Activated CD4-positive, alpha-beta T cell treated with anti-CD3 and anti-CD28 coated beads for 36 hours (primary cell): Measurements from ENCODE around the gene MYO1B. TPM values are rescaled to one million over a fixed set of nuclear protein-coding genes. Genes with fewer than 3 reads are reported as not detected.
A peak's percentile ranks its signal among the peaks of the same experiment; 100 is the strongest.

Experiments
- ATAC-seq: fragments of 200-7000 bp; cut with Tn5 transposase; one replicate; pipeline ENCODE4 v1.10.0; 2021; ENCODE audit warnings: mild to moderate bottlenecking, moderate library complexity
- CTCF ChIA-PET: fragments of 350-600 bp; sonication (Branson Sonifier 250); formaldehyde crosslinking; loops from one replicate; lab custom pipeline; 2021; ENCODE audit warnings: antibody characterized with exemption; lab: Charles Lee
- POLR2A ChIA-PET: fragments of 350-600 bp; sonication (Branson Sonifier 250); formaldehyde crosslinking; loops from one replicate; lab custom pipeline; 2021; ENCODE audit warnings: antibody characterized with exemption, inconsistent platforms; lab: Charles Lee
- DNase-seq: peaks from one replicate; pipeline ENCODE4 v3.0.0-alpha.2; 2020
- H3K27ac Mint-ChIP-seq: one replicate; pipeline ENCODE4 v1.8.0; 2021; ENCODE audit warnings: mixed read lengths
- H3K27me3 Mint-ChIP-seq: one replicate; pipeline ENCODE4 v1.8.0; 2021; ENCODE audit warnings: mixed read lengths
- H3K36me3 Mint-ChIP-seq: one replicate; pipeline ENCODE4 v1.8.0; 2021; ENCODE audit warnings: low read depth, mixed read lengths
- H3K4me1 Mint-ChIP-seq: one replicate; pipeline ENCODE4 v1.8.0; 2021; ENCODE audit warnings: mixed read lengths
- H3K4me3 Mint-ChIP-seq: one replicate; pipeline ENCODE4 v1.8.0; 2021; ENCODE audit warnings: mild to moderate bottlenecking, moderate library complexity, mixed read lengths
- H3K9me3 Mint-ChIP-seq: one replicate; pipeline ENCODE4 v1.8.0; 2021; ENCODE audit warnings: low read depth, mixed read lengths
- intact Hi-C, 2 experiments: fragments of 100-400 bp; cut with DNase I in 1 of 2; cut with micrococcal nuclease in 1 of 2; formaldehyde crosslinking; loops; one replicate each; pipeline versions ENCODE4 v1.14.2 to v1.15.1; 2022 to 2024; cut with DNase I, micrococcal nuclease
- total RNA-seq, 2 experiments: library from RNA; stranded (reverse); gene quantifications; one replicate each; pipeline ENCODE4 v1.2.3, GENCODE V29; 2021

Gene MYO1B
- total RNA-seq, 2 experiments from 2014 or later = 29.7 to 36.7 TPM

DNA sequence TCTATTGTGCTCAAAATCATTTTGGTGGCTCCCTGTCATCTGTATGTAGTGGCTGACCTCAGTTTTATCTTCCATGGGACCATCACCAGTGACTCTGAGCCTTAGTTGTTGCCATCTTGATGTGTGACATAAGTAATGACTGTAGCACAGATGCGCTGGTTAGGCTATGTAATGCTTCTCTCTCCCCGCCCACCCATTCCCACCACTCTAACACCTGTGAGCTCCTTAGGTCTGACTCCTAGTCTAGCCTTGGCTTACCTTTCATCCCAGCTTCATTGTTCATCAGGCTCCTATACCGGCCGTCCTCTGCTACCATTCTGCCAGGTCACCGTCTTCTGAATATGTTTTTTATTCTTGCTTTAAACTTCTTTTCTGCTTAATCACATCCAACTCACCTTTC, 17.2 kb downstream of the MYO1B start:
- CTCF ChIA-PET = interaction anchor here (1.1 kb wide), 1 partner anchor 11 kb away, joined by 3 read pairs; no protein-coding TSS in a partner anchor
- Mint-ChIP-seq H3K27ac (no peak overlapping the region), H3K9me3 (no peaks in the 10 kb centered on the region), H3K4me1 (peaks cover 6% of the 10 kb centered on the region), H3K4me3 (no peak overlapping the region), H3K36me3 (no peaks in the 10 kb centered on the region), H3K27me3 (no peaks in the 10 kb centered on the region)
- POLR2A ChIA-PET = no interaction called here
- no peak for DNase-seq
- intact Hi-C loops = no loop called here
- peak; percentile 26 for ATAC-seq

DNA sequence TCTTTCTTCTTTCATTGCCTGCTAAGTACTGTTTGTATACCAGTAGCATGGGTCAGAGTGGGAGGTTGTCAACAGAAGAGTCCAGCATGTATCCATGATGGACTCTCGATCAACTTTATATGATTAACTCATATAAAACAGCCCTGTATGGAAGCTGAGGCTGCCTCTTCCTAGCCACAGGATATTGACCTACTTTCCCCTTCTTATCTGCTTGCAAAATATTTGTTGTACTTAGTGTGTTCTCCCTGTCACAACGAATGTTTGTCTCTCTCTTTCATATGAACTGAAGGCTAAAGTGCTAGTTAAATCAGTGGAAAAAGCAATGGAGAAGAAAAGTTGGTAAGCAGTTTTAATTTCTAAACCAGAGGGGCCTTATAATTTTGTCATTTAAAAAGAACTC, 17.8 kb downstream of the MYO1B start:
- Mint-ChIP-seq H3K4me3 (no peak overlapping the region), H3K4me1 (peaks cover 6% of the 10 kb centered on the region), H3K27ac (no peak overlapping the region), H3K9me3 (no peaks in the 10 kb centered on the region), H3K36me3 (no peaks in the 10 kb centered on the region), H3K27me3 (no peaks in the 10 kb centered on the region)
- intact Hi-C loops = no loop called here
- CTCF ChIA-PET = interaction anchor here (1.1 kb wide), 1 partner anchor 11 kb away, joined by 3 read pairs; no protein-coding TSS in a partner anchor
- POLR2A ChIA-PET = no interaction called here
- DNase-seq (no peak), ATAC-seq (no peak)

DNA sequence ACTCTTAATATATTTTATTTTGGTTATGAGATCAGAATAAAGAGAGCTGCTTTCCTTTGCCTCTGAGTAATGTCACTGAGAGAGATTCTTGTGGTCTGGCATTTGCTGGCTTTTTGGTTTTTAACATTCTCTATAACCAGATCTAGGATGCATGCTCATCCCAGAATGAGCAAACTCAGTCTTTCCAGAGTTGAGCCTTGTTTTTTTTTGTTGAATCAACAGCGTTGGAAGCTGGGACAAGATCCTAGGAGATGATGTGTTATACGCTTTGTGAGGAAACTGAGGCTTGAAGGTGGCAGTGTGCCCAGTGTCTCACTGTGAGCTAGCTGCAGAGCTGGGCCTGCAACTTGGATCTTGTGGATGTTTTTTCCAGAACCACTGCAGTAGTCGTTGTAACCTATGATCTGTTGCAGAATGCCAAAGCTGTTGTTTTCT, 19.5 kb downstream of the MYO1B start:
- peaks cover 6% of the 10 kb centered on the region for H3K4me1 Mint-ChIP-seq
- ChIA-PET CTCF (interaction anchor here (0.9 to 1.2 kb wide), 3 partner anchors 12 to 275 kb away, joined by 3 to 4 read pairs (median 4); no protein-coding TSS in a partner anchor), POLR2A (no interaction called here)
- H3K4me3 Mint-ChIP-seq = no peak overlapping the region
- H3K27ac Mint-ChIP-seq = no peak overlapping the region
- intact Hi-C loops = no loop called here
- peaks cover 5% of the 10 kb centered on the region for H3K27me3 Mint-ChIP-seq
- H3K9me3 Mint-ChIP-seq = no peaks in the 10 kb centered on the region
- ATAC-seq (peak; percentile 53), DNase-seq (no peak)
- H3K36me3 Mint-ChIP-seq = no peaks in the 10 kb centered on the region

DNA sequence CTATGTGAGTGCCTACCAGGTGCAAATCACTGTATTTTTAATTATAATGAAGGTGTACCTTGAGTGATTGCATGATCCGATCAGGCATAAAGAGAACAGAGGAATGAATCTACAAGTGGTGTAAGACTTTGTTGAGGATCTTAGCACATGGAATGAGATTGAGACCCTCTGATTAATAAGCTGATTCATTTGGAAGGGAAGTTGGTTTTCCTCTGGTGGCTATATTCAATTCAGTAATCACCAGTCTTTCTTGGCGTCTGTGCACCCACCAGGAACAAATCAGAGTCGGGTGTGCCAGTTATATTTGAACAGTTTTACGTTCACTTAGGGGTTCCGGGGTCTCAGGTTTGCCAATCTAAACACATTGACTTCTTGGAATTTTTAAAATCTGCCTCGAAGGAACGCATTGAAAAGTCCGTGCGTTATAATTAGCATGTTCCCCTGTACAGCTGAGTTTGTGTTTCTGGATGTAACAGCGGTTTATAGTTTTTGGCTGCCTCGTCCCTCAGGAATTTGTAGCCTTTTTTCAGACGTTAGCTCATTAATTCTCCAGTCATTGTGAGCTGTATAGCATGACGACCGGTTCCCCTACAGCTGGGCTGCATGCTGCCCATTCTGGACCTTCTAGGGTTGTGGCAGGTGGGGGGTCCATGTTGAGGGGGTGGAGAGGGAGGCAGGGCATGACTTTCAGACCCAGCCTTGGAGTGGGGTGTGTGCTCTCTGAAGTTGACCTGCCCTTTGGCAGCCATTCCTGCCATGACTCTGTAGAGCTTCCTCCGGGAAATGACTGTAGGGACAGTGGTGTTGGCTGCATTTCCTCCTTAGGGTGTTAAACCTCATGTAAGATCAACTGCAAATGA, 20.3 kb downstream of the MYO1B start:
- DNase-seq (no peak), ATAC-seq (no peak)
- Mint-ChIP-seq H3K9me3 (no peaks in the 10 kb centered on the region), H3K4me3 (no peak overlapping the region), H3K27ac (no peak overlapping the region), H3K27me3 (peaks cover 7% of the 10 kb centered on the region), H3K36me3 (no peaks in the 10 kb centered on the region), H3K4me1 (peaks cover 6% of the 10 kb centered on the region)
- CTCF ChIA-PET = interaction anchor here (0.5 to 0.6 kb wide), 2 partner anchors 23 to 48 kb away, joined by 3 read pairs; no protein-coding TSS in a partner anchor
- intact Hi-C loops = no loop called here
- POLR2A ChIA-PET = no interaction called here

DNA sequence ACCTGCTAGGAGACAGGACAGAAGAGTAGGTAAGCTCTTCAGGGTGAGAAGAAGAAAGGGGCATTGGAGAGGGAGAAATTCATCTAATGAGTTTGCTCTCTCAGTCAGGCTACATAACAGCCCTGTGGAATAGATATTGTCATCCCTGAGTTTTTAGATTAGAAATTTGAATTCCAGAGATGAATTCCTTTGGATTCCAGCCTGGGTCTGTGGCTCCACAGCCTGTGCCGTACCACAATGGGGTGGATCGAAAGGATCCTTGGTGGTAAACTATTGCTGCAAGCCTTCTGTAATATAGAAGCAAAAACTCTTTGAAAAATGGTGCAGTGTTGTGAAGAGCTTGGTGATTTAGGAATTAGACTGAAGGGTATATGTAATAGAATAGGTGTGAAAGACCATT, 21.0 kb downstream of the MYO1B start:
- Mint-ChIP-seq H3K4me3 (no peak overlapping the region), H3K4me1 (peaks cover 6% of the 10 kb centered on the region), H3K9me3 (no peaks in the 10 kb centered on the region), H3K27ac (no peak overlapping the region), H3K36me3 (no peaks in the 10 kb centered on the region), H3K27me3 (peaks cover 7% of the 10 kb centered on the region)
- DNase-seq = no peak
- ATAC-seq = no peak
- ChIA-PET POLR2A (no interaction called here), CTCF (interaction anchor here (0.6 kb wide), 1 partner anchor 22 kb away, joined by 3 read pairs; no protein-coding TSS in a partner anchor)
- intact Hi-C loops = no loop called here

DNA sequence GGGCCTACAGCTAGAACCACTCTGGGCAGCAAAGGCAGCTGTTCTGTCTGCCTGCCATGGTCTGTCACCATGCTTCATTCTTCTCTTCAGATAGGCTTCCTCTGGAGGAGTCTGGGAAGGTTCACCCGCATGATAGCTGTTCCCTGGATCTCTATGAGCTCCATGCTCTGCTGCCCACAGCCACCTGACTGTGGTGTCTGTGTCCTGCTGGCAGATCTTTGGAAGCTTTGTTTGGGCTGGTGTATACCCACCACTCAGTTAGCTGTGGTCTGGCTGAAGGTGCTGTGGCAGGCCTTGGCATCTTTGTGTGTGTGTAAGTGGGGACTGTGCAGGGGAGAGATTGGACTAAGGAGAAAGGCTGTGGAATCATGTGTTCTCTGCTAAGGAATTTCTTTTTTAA, 23.4 kb downstream of the MYO1B start:
- no peak overlapping the region for H3K27ac Mint-ChIP-seq
- no peaks in the 10 kb centered on the region for H3K9me3 Mint-ChIP-seq
- ATAC-seq (no peak), DNase-seq (no peak)
- H3K4me3 Mint-ChIP-seq = no peak overlapping the region
- peaks cover 8% of the 10 kb centered on the region for H3K27me3 Mint-ChIP-seq
- peaks cover 6% of the 10 kb centered on the region for H3K4me1 Mint-ChIP-seq
- ChIA-PET POLR2A (no interaction called here), CTCF (no interaction called here)
- H3K36me3 Mint-ChIP-seq = no peaks in the 10 kb centered on the region
- intact Hi-C loops = no loop called here

DNA sequence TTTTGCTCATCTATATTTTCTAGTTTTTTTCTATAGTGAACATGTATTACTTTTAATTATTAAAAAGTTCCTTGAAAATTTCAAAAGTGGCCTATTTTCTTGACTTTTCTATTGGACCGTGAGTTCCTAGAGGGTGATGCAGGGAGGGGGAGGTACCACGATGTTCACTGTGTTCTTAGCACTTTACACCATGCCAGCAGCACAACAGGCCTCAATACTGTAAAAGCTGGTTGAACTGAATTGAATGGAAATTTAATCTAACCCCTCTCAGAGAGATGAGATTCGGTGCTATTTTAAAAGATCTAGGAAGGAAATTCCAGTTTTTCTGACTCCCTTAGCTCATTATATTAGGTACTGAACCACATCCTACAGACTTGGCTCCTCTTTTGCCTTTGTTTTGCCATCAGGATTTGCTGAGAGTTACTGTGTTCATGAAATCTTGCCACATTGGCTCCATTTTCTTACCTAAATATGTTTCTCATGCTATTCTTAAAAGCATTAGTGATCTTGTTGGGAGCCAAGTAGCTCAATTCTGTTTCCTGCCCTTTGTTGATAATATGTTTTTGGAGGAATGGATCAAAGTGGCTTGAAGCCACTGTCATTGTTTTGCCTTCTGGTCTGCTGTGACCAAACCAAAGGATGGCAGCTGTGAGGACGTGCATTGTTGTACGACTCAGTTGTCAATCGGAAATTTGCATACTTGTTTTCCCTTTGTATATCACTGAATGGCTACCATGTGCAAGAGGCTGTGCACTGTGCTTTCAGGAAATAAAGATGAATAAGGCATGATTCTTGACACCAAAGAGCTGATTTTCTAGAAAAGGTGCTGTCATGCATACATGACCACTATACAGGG, 25.3 kb downstream of the MYO1B start:
- H3K36me3 Mint-ChIP-seq = no peaks in the 10 kb centered on the region
- ChIA-PET POLR2A (no interaction called here), CTCF (interaction anchor here (0.5 to 1.4 kb wide), 3 partner anchors 22 to 115 kb away, joined by 3 read pairs; no protein-coding TSS in a partner anchor)
- H3K4me3 Mint-ChIP-seq = no peak overlapping the region
- ATAC-seq (peak; percentile 49), DNase-seq (no peak)
- H3K4me1 Mint-ChIP-seq = no peaks in the 10 kb centered on the region
- H3K9me3 Mint-ChIP-seq = no peaks in the 10 kb centered on the region
- no peak overlapping the region for H3K27ac Mint-ChIP-seq
- H3K27me3 Mint-ChIP-seq = peaks cover 8% of the 10 kb centered on the region
- intact Hi-C loops = no loop called here

DNA sequence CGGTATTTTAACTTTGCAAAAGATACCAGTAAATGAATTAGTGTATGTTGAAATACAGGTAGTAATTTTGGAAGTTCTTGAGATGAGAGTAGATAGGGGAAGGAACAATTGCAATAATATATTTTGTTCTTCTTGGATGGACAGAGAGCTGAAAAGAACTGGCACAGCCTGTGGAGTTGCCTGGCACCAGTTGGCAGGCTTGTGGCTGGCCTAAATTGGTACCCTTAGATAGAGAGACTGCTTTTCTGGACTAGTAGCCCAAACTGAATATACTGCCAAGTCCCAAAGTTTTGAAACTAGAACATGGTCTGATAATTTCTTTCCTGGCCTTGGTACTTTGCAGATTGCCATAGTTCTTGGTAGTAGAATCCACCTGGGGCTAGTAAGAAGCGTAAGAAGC, 26.9 kb downstream of the MYO1B start:
- POLR2A ChIA-PET = interaction anchor here (1.1 kb wide), 1 partner anchor 213 kb away, joined by 3 read pairs; no protein-coding TSS in a partner anchor
- H3K27me3 Mint-ChIP-seq = peaks cover 8% of the 10 kb centered on the region
- no peaks in the 10 kb centered on the region for H3K36me3 Mint-ChIP-seq
- DNase-seq = no peak
- no peak for ATAC-seq
- no peak overlapping the region for H3K27ac Mint-ChIP-seq
- intact Hi-C loops = no loop called here
- no peak overlapping the region for H3K4me3 Mint-ChIP-seq
- CTCF ChIA-PET = no interaction called here
- no peaks in the 10 kb centered on the region for H3K4me1 Mint-ChIP-seq
- H3K9me3 Mint-ChIP-seq = no peaks in the 10 kb centered on the region

DNA sequence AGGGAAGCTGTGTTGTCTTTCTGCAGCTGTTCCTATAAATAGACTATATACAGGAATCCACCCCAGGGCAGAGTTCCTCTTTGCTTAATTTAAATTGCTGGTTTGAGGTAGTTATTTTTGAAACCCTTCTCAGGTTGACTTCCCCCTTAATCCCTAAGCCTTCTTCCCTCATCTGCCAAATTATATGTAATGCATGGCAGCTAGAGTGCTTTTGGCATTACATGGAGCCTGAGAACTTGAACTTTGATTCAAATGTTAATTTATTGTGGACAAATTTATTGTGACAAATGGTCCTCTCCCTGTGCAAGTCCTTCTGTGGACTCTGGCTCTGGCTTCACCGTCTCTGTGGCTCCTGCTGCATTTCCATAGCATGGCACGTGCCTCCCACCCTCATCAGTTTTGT, 29.2 kb downstream of the MYO1B start:
- DNase-seq = no peak
- Mint-ChIP-seq H3K27me3 (peaks cover 6% of the 10 kb centered on the region), H3K9me3 (no peaks in the 10 kb centered on the region), H3K4me3 (no peak overlapping the region), H3K36me3 (no peaks in the 10 kb centered on the region), H3K27ac (no peak overlapping the region), H3K4me1 (no peaks in the 10 kb centered on the region)
- POLR2A ChIA-PET = no interaction called here
- CTCF ChIA-PET = no interaction called here
- intact Hi-C loops = no loop called here
- ATAC-seq = no peak

DNA sequence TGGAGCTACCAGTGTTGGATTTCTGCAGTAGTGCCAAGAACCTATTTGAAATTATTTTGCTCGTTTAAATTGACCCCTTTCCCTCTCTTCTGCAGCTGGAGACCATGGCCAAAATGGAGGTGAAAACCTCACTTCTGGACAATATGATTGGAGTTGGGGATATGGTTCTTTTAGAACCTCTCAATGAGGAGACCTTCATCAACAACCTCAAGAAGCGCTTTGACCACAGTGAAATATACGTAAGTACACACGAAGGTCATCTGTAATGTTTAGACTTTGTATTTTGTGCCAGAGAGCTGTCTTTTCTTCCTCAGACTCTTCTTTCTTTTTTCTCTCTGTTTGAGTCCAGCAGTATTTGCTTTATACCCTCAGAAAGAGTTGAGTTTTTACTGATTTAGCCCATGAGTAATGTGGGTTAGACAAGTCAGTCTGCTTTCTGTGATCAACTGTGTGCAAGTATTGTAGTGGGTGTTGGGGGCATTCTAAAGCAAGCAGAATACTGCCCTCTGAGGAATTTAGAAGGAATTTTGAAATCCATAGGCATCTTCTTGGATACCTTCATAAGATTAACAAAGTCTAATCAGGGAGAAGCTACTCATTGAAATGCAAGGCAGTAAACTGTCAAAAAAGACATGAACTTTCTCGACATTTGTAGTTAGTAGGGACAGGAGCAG, 31.7 kb downstream of the MYO1B start:
- ChIA-PET POLR2A (no interaction called here), CTCF (interaction anchor here (1.2 kb wide), 1 partner anchor 13 kb away, joined by 4 read pairs; no protein-coding TSS in a partner anchor)
- H3K27me3 Mint-ChIP-seq = peaks cover 2% of the 10 kb centered on the region
- H3K4me3 Mint-ChIP-seq = no peak overlapping the region
- no peaks in the 10 kb centered on the region for H3K9me3 Mint-ChIP-seq
- intact Hi-C loops = no loop called here
- DNase-seq = no peak
- no peaks in the 10 kb centered on the region for H3K36me3 Mint-ChIP-seq
- ATAC-seq = no peak
- no peaks in the 10 kb centered on the region for H3K4me1 Mint-ChIP-seq
- H3K27ac Mint-ChIP-seq = no peak overlapping the region

DNA sequence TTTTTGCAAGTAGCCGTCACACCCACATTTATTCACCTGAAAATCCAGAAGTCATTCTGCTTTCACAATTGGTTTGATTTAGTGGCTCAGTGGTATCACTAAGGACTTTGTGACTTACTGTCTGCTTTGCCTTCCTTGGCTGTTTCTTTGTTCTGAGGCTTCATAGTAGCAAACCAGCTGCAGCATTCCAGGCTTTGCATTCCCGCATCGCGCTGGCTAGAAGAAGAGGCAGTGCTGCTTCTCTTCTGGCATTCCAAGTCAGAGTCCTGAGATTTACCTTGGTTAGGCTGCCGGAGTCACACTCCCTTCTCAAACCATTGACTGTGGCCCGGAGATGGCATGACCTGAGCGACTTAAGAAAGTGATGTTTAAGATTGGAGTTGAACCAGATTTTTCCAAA, 35.1 kb downstream of the MYO1B start:
- H3K27me3 Mint-ChIP-seq = no peaks in the 10 kb centered on the region
- intact Hi-C loops = no loop called here
- no peak overlapping the region for H3K27ac Mint-ChIP-seq
- ChIA-PET CTCF (no interaction called here), POLR2A (no interaction called here)
- H3K36me3 Mint-ChIP-seq = no peaks in the 10 kb centered on the region
- H3K9me3 Mint-ChIP-seq = no peaks in the 10 kb centered on the region
- H3K4me1 Mint-ChIP-seq = no peaks in the 10 kb centered on the region
- H3K4me3 Mint-ChIP-seq = no peak overlapping the region
- DNase-seq = no peak
- ATAC-seq = no peak
